GM12873 (cell line): ENCODE measurements around the gene PTPRU.

Experiments
- TF ChIP-seq, protein P1 (sequence below): IDR thresholded peaks from 2 replicates; pipeline ENCODE4 v1.5.1; 2012; ENCODE audit warnings: low read depth, mild to moderate bottlenecking, moderate library complexity, low read length, control low read depth; ENCODE audit not compliant: insufficient read depth; ENCODE audit errors: missing control alignments

PTPRU gene

DNA sequence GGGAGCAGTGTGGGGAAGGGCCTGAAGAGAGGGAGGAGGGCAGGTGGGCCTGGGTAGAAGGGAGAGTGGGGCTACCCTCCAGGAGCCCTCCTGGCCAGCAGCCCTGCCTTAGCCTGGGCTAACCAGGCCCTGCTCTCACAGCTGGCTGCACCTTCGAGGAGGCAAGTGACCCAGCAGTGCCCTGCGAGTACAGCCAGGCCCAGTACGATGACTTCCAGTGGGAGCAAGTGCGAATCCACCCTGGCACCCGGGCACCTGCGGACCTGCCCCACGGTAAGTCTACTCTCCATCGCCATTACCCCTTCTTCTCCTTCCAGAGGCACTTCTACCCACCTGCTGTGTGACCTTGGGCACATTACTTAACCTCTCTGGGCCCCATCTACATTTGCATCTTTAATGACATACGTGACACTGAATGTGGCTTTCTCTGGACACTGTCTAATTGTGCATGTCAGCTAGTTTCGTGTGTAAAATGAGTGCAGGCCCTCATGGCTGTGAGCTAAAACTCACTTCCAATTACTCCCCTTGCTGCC, 18.9 kb downstream of the PTPRU start:
- TF ChIP-seq, protein P1, sequence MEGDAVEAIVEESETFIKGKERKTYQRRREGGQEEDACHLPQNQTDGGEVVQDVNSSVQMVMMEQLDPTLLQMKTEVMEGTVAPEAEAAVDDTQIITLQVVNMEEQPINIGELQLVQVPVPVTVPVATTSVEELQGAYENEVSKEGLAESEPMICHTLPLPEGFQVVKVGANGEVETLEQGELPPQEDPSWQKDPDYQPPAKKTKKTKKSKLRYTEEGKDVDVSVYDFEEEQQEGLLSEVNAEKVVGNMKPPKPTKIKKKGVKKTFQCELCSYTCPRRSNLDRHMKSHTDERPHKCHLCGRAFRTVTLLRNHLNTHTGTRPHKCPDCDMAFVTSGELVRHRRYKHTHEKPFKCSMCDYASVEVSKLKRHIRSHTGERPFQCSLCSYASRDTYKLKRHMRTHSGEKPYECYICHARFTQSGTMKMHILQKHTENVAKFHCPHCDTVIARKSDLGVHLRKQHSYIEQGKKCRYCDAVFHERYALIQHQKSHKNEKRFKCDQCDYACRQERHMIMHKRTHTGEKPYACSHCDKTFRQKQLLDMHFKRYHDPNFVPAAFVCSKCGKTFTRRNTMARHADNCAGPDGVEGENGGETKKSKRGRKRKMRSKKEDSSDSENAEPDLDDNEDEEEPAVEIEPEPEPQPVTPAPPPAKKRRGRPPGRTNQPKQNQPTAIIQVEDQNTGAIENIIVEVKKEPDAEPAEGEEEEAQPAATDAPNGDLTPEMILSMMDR = no peak

DNA sequence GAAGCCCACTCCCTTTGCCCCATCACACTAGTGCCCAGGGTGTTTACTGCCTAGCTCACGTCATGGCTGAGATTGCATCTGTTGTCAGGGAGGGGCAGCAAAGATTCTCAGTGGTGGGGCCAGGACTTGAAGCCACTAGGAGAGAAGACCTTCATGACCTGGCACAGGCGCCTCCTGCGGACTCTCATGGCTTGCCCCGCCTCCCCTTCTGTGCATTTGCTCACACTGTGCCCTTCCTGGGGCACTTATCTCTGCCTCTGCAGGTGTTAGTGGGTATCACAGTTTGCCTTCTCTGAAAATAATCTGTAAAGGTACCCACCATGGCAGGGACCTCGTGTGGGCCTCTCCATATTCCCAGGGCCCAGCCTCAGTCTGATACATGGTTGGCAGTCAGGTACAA, 20.1 kb downstream of the PTPRU start:
- TF ChIP-seq, protein P1 = no peak

DNA sequence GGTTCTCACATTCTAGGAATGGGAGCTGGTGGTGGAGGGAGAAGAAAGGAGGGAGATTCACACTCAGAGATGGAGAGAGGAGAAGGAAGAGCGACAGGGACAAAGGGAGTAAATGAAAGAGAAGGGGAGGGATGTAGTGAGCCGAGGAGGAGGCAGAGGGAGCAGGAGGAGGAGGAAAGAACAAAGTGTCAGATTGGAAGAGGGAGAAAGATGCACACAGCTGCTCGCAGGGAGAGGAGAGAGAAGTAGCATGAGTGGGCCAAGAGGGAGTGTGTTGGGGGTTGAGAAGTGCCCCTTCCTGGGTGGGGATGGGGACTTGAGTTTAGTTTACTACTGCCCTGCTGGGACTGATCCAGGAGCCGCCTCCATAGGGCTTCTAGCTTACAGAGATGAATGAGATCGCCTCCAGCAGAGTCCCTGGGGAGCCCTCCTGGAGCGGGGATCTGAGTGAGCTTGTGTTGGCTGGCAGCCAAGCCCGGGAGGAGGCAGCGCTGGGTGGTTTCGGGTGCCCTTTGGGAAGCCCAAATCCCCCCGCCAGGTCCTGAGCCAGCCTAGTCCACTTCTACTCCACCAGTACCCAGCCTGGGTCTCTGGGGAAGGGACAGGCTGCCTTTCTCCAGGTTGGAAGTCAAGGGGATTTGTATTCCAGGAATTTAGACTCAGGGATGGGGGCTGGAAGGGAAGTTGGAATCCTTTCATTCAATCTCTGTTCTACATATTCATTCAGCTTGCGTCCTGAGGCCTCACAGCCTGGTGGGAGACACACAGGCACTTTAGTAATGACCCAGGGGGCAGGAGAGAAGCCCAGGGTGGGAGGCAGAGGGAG, 20.9 kb downstream of the PTPRU start:
- TF ChIP-seq, protein P1 = no peak

DNA sequence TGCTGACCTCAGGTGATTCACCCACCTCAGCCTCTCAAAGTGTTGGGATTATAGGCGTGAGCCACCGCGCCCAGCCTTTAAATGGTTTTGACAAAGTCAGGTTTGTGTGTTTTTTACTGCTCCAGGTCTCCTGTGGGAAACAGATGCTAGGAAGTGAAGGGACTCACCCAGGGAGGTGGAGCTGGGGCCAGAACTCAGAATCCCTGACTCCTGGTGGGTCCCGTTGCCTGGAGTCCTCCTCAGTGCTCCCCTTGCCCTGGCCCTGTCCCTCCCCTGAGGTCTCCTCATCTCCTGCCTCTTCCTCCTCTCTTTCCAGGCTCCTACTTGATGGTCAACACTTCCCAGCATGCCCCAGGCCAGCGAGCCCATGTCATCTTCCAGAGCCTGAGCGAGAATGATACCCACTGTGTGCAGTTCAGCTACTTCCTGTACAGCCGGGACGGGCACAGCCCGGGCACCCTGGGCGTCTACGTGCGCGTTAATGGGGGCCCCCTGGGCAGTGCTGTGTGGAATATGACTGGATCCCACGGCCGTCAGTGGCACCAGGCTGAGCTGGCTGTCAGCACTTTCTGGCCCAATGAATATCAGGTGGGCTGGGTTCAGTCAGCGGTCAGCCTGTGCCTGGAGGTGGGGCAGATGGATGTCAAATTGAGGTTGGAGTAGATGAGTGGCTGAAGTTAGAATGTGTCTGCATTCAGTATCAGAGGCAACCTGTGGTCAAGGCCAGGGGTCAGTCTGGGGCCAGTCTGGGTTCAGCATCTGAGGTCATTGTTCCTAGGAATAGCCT, 22.1 kb downstream of the PTPRU start:
- TF ChIP-seq, protein P1 = no peak

DNA sequence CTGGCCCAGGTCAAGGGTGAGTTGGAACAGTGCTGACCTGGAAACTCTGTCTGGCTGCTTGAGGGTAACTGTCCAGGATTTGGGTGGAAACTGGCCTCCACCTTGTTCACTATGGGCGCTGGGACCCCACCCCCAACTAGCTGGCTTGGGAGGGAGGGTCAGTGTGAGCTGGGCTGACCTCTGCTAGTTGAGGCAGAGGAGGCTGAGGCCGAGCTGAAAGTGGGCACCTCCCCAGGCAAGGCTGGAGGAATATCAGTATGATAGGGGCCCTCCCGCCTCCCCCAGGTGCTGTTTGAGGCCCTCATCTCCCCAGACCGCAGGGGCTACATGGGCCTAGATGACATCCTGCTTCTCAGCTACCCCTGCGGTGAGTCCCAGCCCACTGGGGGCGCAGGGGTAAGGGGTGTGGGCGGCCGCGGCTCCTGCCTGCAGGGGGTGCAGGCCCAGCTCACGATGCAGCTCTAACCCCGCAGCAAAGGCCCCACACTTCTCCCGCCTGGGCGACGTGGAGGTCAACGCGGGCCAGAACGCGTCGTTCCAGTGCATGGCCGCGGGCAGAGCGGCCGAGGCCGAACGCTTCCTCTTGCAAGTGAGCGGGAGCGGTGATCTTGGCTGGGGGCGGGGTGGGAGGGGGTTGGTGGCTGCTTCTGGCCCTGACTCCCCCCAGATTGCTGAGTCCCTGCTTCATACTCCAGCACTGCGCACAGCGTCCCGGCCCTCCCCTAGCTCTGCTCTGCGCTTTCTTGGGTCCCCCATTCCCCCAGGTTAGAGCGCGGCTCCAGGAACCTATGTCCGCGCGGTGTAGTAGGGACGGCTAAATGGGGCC, 22.9 kb downstream of the PTPRU start:
- TF ChIP-seq, protein P1 = no peak

DNA sequence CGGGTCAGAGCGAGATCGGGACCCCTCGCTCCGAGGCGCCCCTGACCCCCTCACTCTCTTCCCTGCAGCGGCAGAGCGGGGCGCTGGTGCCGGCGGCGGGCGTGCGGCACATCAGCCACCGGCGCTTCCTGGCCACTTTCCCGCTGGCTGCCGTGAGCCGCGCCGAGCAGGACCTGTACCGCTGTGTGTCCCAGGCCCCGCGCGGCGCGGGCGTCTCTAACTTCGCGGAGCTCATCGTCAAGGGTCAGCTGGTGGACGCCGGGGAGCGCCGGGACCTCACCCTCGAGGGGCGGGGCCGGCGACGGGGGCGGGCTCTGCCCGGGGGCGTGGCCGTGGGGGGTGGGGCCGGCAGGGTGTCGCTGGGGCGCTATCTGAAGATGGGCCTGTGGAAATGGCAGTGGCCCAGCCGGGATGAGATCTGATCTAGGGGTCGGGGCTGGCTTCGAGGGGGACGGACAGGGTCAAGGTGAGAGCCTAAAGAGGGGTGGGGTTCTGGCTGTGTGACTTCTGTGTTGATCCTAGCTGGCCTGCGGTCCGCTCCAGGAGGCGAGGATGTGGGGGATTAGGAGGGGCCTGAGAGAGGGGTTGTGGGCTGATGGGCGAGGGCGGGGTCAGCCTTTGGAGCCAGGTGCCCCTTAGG, 23.6 kb downstream of the PTPRU start:
- TF ChIP-seq, protein P1 = no peak

DNA sequence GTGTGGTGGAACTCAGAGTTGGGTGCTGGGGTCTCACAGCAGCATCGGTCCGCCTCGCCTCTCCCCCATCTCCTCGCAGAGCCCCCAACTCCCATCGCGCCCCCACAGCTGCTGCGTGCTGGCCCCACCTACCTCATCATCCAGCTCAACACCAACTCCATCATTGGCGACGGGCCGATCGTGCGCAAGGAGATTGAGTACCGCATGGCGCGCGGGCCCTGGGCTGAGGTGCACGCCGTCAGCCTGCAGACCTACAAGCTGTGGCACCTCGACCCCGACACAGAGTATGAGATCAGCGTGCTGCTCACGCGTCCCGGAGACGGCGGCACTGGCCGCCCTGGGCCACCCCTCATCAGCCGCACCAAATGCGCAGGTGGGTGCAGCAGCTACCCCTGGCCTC, 24.2 kb downstream of the PTPRU start:
- TF ChIP-seq, protein P1 = no peak
